Measurements from ENCODE around the gene NOP56. TPM values are rescaled to one million over a fixed set of nuclear protein-coding genes. Genes with fewer than 3 reads are reported as not detected.

NOP56 gene
- total and polyA plus RNA-seq, 9 of the 15 experiments (the other 6 are each of a cell fraction or from before 2014, with no cell fraction given) = 295 to 697 (median 439) TPM

GRCh38 chr20:2654831-2655230 lies 2.4 kb downstream of the NOP56 start:
- TF ChIP-seq CHAMP1 (IDR thresholded peaks at IDR 0.05) (no peak), ZNF79 (CRISPR knock-in tag; IDR thresholded peaks at IDR 0.05; ENCODE audit: low read depth) (no peak), ARID4B (CRISPR knock-in tag; IDR thresholded peaks at IDR 0.05) (0 out of 2 replicates have a peak, but pooled peaks have one; percentile 3), SNRNP70 (optimal IDR thresholded peaks at IDR 0.05; ENCODE audit: low read depth, low read length) (no peak)
- Histone ChIP-seq H3K4me1 (replicated peaks in 1 of 2; ENCODE audit: control insufficient read depth in 2 of 2, insufficient read depth in 2 of 2, low read length in 2 of 2) (peaks cover 19 to 22% of the 10 kb centered on the region in 2 experiments; a peak in 4 of 5 replicates), H3K9me1 (ENCODE audit: control insufficient read depth, insufficient read depth, low read length) (peaks cover 15% of the 10 kb centered on the region), H2AFZ (ENCODE audit: low read depth, low read length) (no peak overlapping the region), H3K4me3 (peak overlapping the region; percentile 70; the same call in 1 of the 2 replicates), H3K9me3 (replicated peaks; ENCODE audit: control insufficient read depth, insufficient read depth, low read depth, low read length) (no peaks in the 10 kb centered on the region), H3K27ac (ENCODE audit: extremely low read depth, low read depth, low read length) (peak overlapping the region; percentile 41; the same call in 1 of the 3 replicates), H3K79me2 (ENCODE audit: control insufficient read depth, insufficient read depth, low read length) (peaks cover 60% of the 10 kb centered on the region), H4K20me1 (replicated peaks; ENCODE audit: control insufficient read depth, insufficient read depth, low read length) (peaks cover 42% of the 10 kb centered on the region), H3K36me3 (ENCODE audit: control insufficient read depth, insufficient read depth, low read length) (peaks cover 72% of the 10 kb centered on the region), H3K9ac (ENCODE audit: insufficient read depth in 1 of 2, low read depth in 2 of 2, low read length in 2 of 2) (peak overlapping the region; percentile 94 to 99), H3K27me3 (ENCODE audit: control insufficient read depth in 2 of 2, insufficient read depth in 2 of 2, low read length in 2 of 2) (no peaks in the 10 kb centered on the region), H3K4me2 (ENCODE audit: insufficient read depth, low read length) (peak overlapping the region; percentile 97)
- no peak for DNase-seq (ENCODE audit: extremely low read depth in 1 of 4, low spot score in 3 of 4)
- no peak for FAIRE-seq
- no TSS peak for BruUV-seq (replicated peaks)
- in situ Hi-C loops (cut with MboI) (no loop called here), intact Hi-C loops (cut with micrococcal nuclease) (loop anchor here (5.0 kb wide), 2 partner anchors 128 to 188 kb away; no protein-coding TSS in a partner anchor)
- no peak for ATAC-seq
- CTCF ChIA-PET (ENCODE audit: low intra/inter-chr PET ratio) = no interaction called here
- WGBS (ENCODE audit: insufficient coverage, low coverage, missing lambda C conversion rate) = 58% methylated on average over 3 of the region's 3 CpGs
- POLR2A ChIA-PET = interaction anchor here (0.6 to 4.1 kb wide), 4 partner anchors 9 to 263 kb away, joined by 3 to 46 read pairs (median 5); partner anchors contain the start of gene IDH3B

Measured in K562 (cell line).